ENCODE measurements around the gene LGALS7. TPM values are rescaled to one million over a fixed set of nuclear protein-coding genes. Genes with fewer than 3 reads are reported as not detected.

The LGALS7 gene
- total RNA-seq, 2 donors from 2014 or later = not detected

DNA sequence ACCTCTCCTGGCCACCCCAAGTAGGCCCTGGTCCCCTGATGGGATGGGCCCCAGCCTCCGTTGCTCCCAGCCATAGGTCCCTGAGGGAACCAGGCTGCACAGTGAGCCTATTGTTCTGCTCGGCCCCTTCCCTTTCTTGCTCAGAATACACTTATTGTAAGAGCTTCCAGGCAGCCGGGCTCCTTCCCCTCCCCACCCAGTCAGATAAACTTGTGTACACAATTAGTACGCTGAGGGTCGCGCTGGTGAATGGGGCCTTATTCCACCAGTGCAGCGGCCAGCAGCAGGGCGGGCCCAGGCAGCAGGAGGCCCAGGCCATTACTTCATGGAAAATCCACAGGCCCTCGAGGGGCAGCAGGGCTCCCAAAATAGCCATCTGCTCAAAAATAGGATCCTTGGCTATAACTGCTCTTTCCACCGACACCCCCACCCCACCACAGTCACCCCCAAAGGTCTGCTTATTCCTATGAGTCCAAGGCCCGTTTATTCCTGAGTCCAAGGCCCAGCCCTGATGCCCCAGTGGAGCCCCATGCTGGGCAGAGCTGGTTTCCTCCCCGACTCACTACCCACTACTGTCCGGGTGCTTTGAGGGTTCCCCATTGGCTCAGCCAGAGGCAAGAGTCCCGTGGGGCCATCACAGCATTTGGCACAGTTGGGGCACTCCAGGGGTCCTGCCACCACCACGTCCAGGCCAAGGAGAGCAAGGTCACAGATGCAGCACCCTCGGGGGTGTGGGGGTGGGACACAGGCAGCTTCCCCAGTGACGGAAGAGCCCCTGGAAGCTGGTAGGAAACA lies 51.1 kb downstream of the LGALS7 start:
- peak in 2 of 4 donors; percentile 55 to 57 for DNase-seq
- no peak for TF ChIP-seq POLR2A (IDR thresholded peaks at IDR 0.05)
- TF ChIP-seq, protein P1, sequence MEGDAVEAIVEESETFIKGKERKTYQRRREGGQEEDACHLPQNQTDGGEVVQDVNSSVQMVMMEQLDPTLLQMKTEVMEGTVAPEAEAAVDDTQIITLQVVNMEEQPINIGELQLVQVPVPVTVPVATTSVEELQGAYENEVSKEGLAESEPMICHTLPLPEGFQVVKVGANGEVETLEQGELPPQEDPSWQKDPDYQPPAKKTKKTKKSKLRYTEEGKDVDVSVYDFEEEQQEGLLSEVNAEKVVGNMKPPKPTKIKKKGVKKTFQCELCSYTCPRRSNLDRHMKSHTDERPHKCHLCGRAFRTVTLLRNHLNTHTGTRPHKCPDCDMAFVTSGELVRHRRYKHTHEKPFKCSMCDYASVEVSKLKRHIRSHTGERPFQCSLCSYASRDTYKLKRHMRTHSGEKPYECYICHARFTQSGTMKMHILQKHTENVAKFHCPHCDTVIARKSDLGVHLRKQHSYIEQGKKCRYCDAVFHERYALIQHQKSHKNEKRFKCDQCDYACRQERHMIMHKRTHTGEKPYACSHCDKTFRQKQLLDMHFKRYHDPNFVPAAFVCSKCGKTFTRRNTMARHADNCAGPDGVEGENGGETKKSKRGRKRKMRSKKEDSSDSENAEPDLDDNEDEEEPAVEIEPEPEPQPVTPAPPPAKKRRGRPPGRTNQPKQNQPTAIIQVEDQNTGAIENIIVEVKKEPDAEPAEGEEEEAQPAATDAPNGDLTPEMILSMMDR (IDR thresholded peaks at IDR 0.05) = no peak
- Histone ChIP-seq H3K9me3 (no peaks in the 10 kb centered on the region), H3K4me3 (no peak overlapping the region), H3K27me3 (no peaks in the 10 kb centered on the region), H3K36me3 (replicated peaks in 1 of 2; ENCODE audit: insufficient read depth in 1 of 2, low read depth in 2 of 2) (peaks cover 30 to 53% of the 10 kb centered on the region in 2 donors), H3K4me1 (peaks cover 34% of the 10 kb centered on the region), H3K27ac (peak overlapping the region; percentile 12 to 71 (median 66))
- 43 to 46% methylated on average over 15 to 17 of the region's 17 CpGs for WGBS, 2 donors
- peak; percentile 37 for ATAC-seq
- intact Hi-C loops (cut with DNase I) = no loop called here

- TF ChIP-seq, protein P1 (IDR thresholded peaks at IDR 0.05) = no peak
- no peak for TF ChIP-seq POLR2A (IDR thresholded peaks at IDR 0.05)
- Histone ChIP-seq H3K36me3 (replicated peaks in 1 of 2; ENCODE audit: insufficient read depth in 1 of 2, low read depth in 2 of 2) (peaks cover 25 to 54% of the 10 kb centered on the region in 2 donors), H3K4me3 (no peak overlapping the region), H3K9me3 (no peaks in the 10 kb centered on the region), H3K27me3 (no peaks in the 10 kb centered on the region), H3K27ac (peak overlapping the region in 3 of 4 donors; percentile 63 to 71 (median 69)), H3K4me1 (peaks cover 34% of the 10 kb centered on the region)
- intact Hi-C loops (cut with DNase I) = no loop called here
- 83 to 93% methylated on average over 7 to 20 of the region's 20 CpGs for WGBS, 2 donors
- no peak for ATAC-seq
- no peak for DNase-seq
Measured at GRCh38 chr19:38721496-38721895, 51.8 kb downstream of the LGALS7 start.

Small RNA genes lying within 50 kb of the gene (small RNA-seq; reads per million reads assigned to genes)
- not detected for gene RNU6-140P

Other genes with a start within 250 kb of the LGALS7 start
- gene MAP4K1, start 155.6 kb downstream of the LGALS7 start, total RNA-seq = 1 to 10 TPM; 2.0 to 2.9 TPM
- gene EIF3K, start 154.3 kb downstream of the LGALS7 start, total RNA-seq = 100 to 1,000 TPM; 108 to 169 TPM
- gene ACTN4, start 125.9 kb downstream of the LGALS7 start, total RNA-seq = 100 to 1,000 TPM; 143 to 148 TPM
- gene CAPN12, start 29.0 kb downstream of the LGALS7 start, total RNA-seq = 10 to 100 TPM in 1 of 2 donors, 1 to 10 TPM in 1; 9.9 to 11.4 TPM
- gene LGALS7B, start 15.7 kb upstream of the LGALS7 start, total RNA-seq = not detected
- gene LGALS4, start 39.4 kb upstream of the LGALS7 start, total RNA-seq = 100 to 1,000 TPM in 1 of 2 donors, 10 to 100 TPM in 1; 54.1 to 153 TPM
- 10 to 100 TPM; 87.4 to 93.3 TPM for gene ECH1, start 58.3 kb upstream of the LGALS7 start, total RNA-seq
- gene HNRNPL, start 76.5 kb upstream of the LGALS7 start, total RNA-seq = 100 to 1,000 TPM in 1 of 2 donors, 10 to 100 TPM in 1; 80.4 to 139 TPM
- 10 to 100 TPM in 1 of 2 donors, 1 to 10 TPM in 1; 6.9 to 13.7 TPM for gene RINL, start 104.8 kb upstream of the LGALS7 start, total RNA-seq
- 10 to 100 TPM; 33.2 to 39.6 TPM for gene SIRT2, start 126.1 kb upstream of the LGALS7 start, total RNA-seq
- 10 to 100 TPM in 1 of 2 donors, 1 to 10 TPM in 1; 7.8 to 28.3 TPM for gene NFKBIB, start 126.5 kb upstream of the LGALS7 start, total RNA-seq
- gene CCER2, start 138.7 kb upstream of the LGALS7 start, total RNA-seq = not detected
- gene SARS2, start 157.2 kb upstream of the LGALS7 start, total RNA-seq = 10 to 100 TPM; 25.2 to 34.6 TPM
- gene MRPS12, start 157.4 kb upstream of the LGALS7 start, total RNA-seq = 10 to 100 TPM; 16.6 to 16.8 TPM
- gene FBXO17, start 202.2 kb upstream of the LGALS7 start, total RNA-seq = 10 to 100 TPM; 18.8 to 25.2 TPM